GM23248 (cell line): Measurements from ENCODE around the gene NPAS3. TPM values are rescaled to one million over a fixed set of nuclear protein-coding genes. Genes with fewer than 3 reads are reported as not detected.

Source experiments
- DNase-seq: peaks from one replicate; pipeline ENCODE4 v3.0.0-alpha.2; 2015
- H2AFZ ChIP-seq: fragments of 200-600 bp; sonication (generic); 2 replicates; pipeline ENCODE4 v1.6.1; 2016; ENCODE audit warnings: antibody characterized with exemption
- H3F3A ChIP-seq: fragments of 200-600 bp; sonication (generic); 2 replicates; pipeline ENCODE4 v1.6.1; 2016; ENCODE audit warnings: mild to moderate bottlenecking, antibody characterized with exemption, mixed run types; ENCODE audit not compliant: insufficient read depth
- H3K27ac ChIP-seq: fragments of 200-600 bp; sonication (generic); 2 replicates; pipeline ENCODE4 v1.5.1; 2016; ENCODE audit warnings: mild to moderate bottlenecking
- H3K27me3 ChIP-seq: fragments of 200-600 bp; sonication (generic); replicated peaks from 2 replicates; pipeline ENCODE4 v1.6.1; 2016; ENCODE audit warnings: mild to moderate bottlenecking; ENCODE audit not compliant: insufficient read depth
- H3K36me3 ChIP-seq: fragments of 200-600 bp; sonication (generic); 2 replicates; pipeline ENCODE4 v1.6.1; 2016; ENCODE audit warnings: low read depth, mild to moderate bottlenecking
- H3K4me1 ChIP-seq: fragments of 200-600 bp; sonication (generic); 2 replicates; pipeline ENCODE4 v1.6.1; 2016; ENCODE audit warnings: mild to moderate bottlenecking; ENCODE audit not compliant: insufficient read depth
- H3K4me2 ChIP-seq: fragments of 200-600 bp; sonication (generic); one replicate; pipeline ENCODE4 v1.6.1; 2016; ENCODE audit warnings: mild to moderate bottlenecking; ENCODE audit not compliant: unreplicated experiment
- H3K4me3 ChIP-seq: fragments of 200-600 bp; sonication (generic); 2 replicates; pipeline ENCODE4 v1.5.1; 2016; ENCODE audit warnings: mild to moderate bottlenecking
- H3K79me2 ChIP-seq: fragments of 200-600 bp; sonication (generic); 2 replicates; pipeline ENCODE4 v1.6.1; 2016; ENCODE audit warnings: mild to moderate bottlenecking; ENCODE audit not compliant: insufficient read depth
- H3K9ac ChIP-seq: fragments of 200-600 bp; sonication (generic); 2 replicates; pipeline ENCODE4 v1.6.1; 2016; ENCODE audit warnings: mild to moderate bottlenecking
- H3K9me2 ChIP-seq: fragments of 200-600 bp; sonication (generic); 2 replicates; pipeline ENCODE4 v1.6.1; 2016; ENCODE audit warnings: mixed run types, mild to moderate bottlenecking, moderate library complexity; ENCODE audit not compliant: insufficient read depth
- H3K9me3 ChIP-seq: fragments of 200-600 bp; sonication (generic); one replicate; pipeline ENCODE4 v1.6.1; 2017; ENCODE audit warnings: low read depth
- H4K20me1 ChIP-seq: fragments of 200-600 bp; sonication (generic); 2 replicates; pipeline ENCODE4 v1.6.0; 2016; ENCODE audit not compliant: insufficient read depth
- EZH2 ChIP-seq: fragments of 200-600 bp; sonication (generic); IDR thresholded peaks from 2 replicates; pipeline ENCODE4 v1.6.1; 2018; ENCODE audit warnings: antibody characterized with exemption, mild to moderate bottlenecking; ENCODE audit not compliant: insufficient read depth, poor library complexity, severe bottlenecking
- EZH2phosphoT487 ChIP-seq: fragments of 200-600 bp; sonication (generic); IDR thresholded peaks from 2 replicates; pipeline ENCODE4 v1.6.1; 2018; ENCODE audit warnings: antibody characterized with exemption, moderate library complexity, mild to moderate bottlenecking, low read depth; ENCODE audit not compliant: insufficient read depth
- WGBS, 2 experiments: methylation state at CpG; one replicate each; pipeline ENCODE4 v1.1.6; 2015 to 2017; ENCODE audit warnings: low lambda C conversion rate in 2 of 2, low coverage in 1 of 2; ENCODE audit errors: missing lambda C conversion rate in 2 of 2; 5-methylcytosine and 5-hydroxymethylcytosine counted together
- in situ Hi-C: fragments of 300-500 bp; cut with MboI; formaldehyde crosslinking; loops from 2 replicates; pipeline ENCODE4 v1.15.0; 2020
- polyA plus RNA-seq: library from polyadenylated mRNA; unstranded; fragments of >200 nt; fragmentation: Nextera tagmentation; extraction: Ambion mirVana; gene quantifications from 2 replicates; pipeline ENCODE4 v1.2.1, GENCODE V29; 2016
- total RNA-seq: library from RNA; depleted of rRNA; stranded (reverse); fragments of >200 nt; shearing (Covaris generic); gene quantifications from 2 replicates; pipeline ENCODE4 v1.2.3, GENCODE V29; 2014

The NPAS3 gene
- total and polyA plus RNA-seq, 2 experiments from 2014 or later = 0.65 TPM; not detected in 1

DNA sequence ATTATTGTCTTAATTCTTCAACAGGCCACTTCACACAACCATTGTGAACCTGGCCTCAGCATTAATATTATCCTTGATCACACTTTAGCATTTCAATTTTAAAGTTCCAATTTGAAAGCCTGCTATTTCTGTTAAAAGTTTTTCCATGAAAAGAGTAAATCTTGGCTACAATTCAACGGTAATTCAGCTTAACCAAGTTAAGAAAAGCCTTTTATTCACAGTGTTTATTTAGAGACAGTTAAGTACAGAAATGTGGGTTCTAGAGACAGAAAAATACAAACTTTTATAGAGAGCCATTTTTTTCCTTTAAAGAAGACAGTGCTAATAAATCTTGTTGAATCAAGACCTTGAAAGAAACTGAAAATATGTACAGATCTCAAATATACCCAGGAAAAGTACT lies 103.9 kb downstream of the NPAS3 start:
- no peaks in the 10 kb centered on the region for H4K20me1 ChIP-seq
- H3K79me2 ChIP-seq = no peaks in the 10 kb centered on the region
- in situ Hi-C loops = no loop called here
- no peaks in the 10 kb centered on the region for H3K9me3 ChIP-seq
- TF ChIP-seq EZH2 = no peak
- TF ChIP-seq EZH2phosphoT487 = no peak
- H3K9me2 ChIP-seq = no peaks in the 10 kb centered on the region
- no peaks in the 10 kb centered on the region for H3K36me3 ChIP-seq
- DNase-seq = no peak
- WGBS, 2 experiments = 12 to 22% methylated on average over 1 of the region's 1 CpG
- H3K27ac ChIP-seq = no peak overlapping the region
- no peaks in the 10 kb centered on the region for H3F3A ChIP-seq
- no peak overlapping the region for H2AFZ ChIP-seq
- H3K4me2 ChIP-seq = no peak overlapping the region
- no peaks in the 10 kb centered on the region for H3K27me3 ChIP-seq
- no peak overlapping the region for H3K9ac ChIP-seq
- H3K4me1 ChIP-seq = no peaks in the 10 kb centered on the region
- H3K4me3 ChIP-seq = no peak overlapping the region

DNA sequence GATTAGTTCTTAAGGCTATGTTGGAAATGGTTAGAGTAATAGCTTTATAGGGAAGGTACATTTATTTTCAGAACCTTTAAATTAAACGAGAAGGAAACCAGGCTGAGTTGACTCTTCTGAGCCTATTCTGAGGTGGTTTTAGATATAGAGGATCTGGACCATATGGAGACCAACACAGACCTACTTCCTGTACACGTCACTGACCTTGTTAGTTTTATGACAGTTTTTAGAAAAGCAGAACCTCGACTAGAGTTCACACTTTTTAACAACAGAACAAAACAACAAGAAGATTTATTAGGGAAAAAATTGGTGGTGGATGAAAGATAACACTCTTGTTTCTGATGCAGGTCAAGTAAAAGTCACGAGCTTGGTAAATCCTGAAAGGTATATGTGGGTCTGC lies 107.1 kb downstream of the NPAS3 start:
- Histone ChIP-seq H3K27me3 (no peaks in the 10 kb centered on the region), H3K36me3 (no peaks in the 10 kb centered on the region), H3K4me2 (no peak overlapping the region), H3F3A (no peaks in the 10 kb centered on the region), H3K4me1 (no peaks in the 10 kb centered on the region), H3K9me3 (no peaks in the 10 kb centered on the region), H2AFZ (no peak overlapping the region), H4K20me1 (no peaks in the 10 kb centered on the region), H3K4me3 (no peak overlapping the region), H3K79me2 (no peaks in the 10 kb centered on the region), H3K27ac (no peak overlapping the region), H3K9me2 (no peaks in the 10 kb centered on the region), H3K9ac (no peak overlapping the region)
- TF ChIP-seq EZH2phosphoT487 (no peak), EZH2 (no peak)
- 36 to 37% methylated on average over 4 of the region's 4 CpGs for WGBS, 2 experiments
- no peak for DNase-seq
- in situ Hi-C loops = no loop called here

DNA sequence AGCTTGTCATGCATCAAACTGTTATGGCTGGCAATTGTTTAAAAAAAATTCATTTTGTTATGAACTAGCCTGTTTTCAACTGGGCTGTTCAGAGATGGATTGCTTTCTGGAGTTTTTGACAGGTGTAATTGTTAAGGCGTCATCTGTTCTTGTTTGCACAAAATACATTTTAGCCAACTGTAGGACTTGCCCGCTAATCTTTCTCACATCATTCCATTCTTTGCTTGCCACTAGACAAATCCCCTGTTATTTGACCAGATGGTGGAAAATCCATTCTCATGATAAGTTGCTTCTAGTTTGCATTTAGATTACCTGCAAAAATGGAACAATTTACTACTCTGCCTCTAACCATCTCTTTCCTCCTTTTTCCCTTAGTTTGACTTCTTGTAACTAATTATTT lies 114.3 kb downstream of the NPAS3 start:
- 88 to 93% methylated on average over 2 of the region's 2 CpGs for WGBS, 2 experiments
- TF ChIP-seq EZH2 (no peak), EZH2phosphoT487 (no peak)

DNA sequence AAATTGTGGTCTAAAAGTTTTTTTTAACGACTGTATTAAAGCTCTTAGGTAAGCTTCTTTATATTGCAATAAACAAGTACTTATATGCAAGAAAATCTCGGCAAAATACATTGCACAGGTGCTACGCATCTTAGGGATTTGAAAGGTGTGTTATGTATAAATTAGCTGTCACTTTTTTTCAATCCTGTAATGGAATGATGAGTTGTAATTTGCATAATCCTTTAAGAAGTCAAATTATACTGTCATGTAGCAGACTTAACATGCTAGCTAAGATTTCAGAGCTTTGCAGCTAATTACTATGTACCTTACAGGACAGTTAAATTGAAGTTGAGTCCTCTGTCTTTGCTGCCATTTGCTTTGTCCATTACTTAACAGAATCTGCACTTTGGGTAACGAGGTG lies 117.5 kb downstream of the NPAS3 start:
- no peak overlapping the region for H3K27ac ChIP-seq
- 70 to 80% methylated on average over 4 of the region's 4 CpGs for WGBS, 2 experiments
- H3F3A ChIP-seq = no peaks in the 10 kb centered on the region
- no peak overlapping the region for H2AFZ ChIP-seq
- H3K79me2 ChIP-seq = no peaks in the 10 kb centered on the region
- no peak overlapping the region for H3K4me2 ChIP-seq
- no peaks in the 10 kb centered on the region for H3K36me3 ChIP-seq
- no peaks in the 10 kb centered on the region for H3K9me3 ChIP-seq
- TF ChIP-seq EZH2 = no peak
- TF ChIP-seq EZH2phosphoT487 = no peak
- H3K27me3 ChIP-seq = peaks cover 14% of the 10 kb centered on the region; the same call in 1 of the 2 replicates
- no peaks in the 10 kb centered on the region for H3K9me2 ChIP-seq
- H4K20me1 ChIP-seq = no peaks in the 10 kb centered on the region
- no peak for DNase-seq
- no peak overlapping the region for H3K4me3 ChIP-seq
- in situ Hi-C loops = no loop called here
- H3K9ac ChIP-seq = no peak overlapping the region
- no peaks in the 10 kb centered on the region for H3K4me1 ChIP-seq

More for the DNA sequence above, 114.3 kb downstream of the NPAS3 start:
- no peak overlapping the region for H2AFZ ChIP-seq
- no peak overlapping the region for H3K4me2 ChIP-seq
- no peaks in the 10 kb centered on the region for H3F3A ChIP-seq
- H3K27ac ChIP-seq = no peak overlapping the region
- no peaks in the 10 kb centered on the region for H3K36me3 ChIP-seq
- H3K27me3 ChIP-seq = no peaks in the 10 kb centered on the region
- in situ Hi-C loops = no loop called here
- no peaks in the 10 kb centered on the region for H3K9me3 ChIP-seq
- no peaks in the 10 kb centered on the region for H4K20me1 ChIP-seq
- H3K79me2 ChIP-seq = no peaks in the 10 kb centered on the region
- no peak for DNase-seq
- no peak overlapping the region for H3K4me3 ChIP-seq
- no peaks in the 10 kb centered on the region for H3K4me1 ChIP-seq
- no peak overlapping the region for H3K9ac ChIP-seq
- no peaks in the 10 kb centered on the region for H3K9me2 ChIP-seq

DNA sequence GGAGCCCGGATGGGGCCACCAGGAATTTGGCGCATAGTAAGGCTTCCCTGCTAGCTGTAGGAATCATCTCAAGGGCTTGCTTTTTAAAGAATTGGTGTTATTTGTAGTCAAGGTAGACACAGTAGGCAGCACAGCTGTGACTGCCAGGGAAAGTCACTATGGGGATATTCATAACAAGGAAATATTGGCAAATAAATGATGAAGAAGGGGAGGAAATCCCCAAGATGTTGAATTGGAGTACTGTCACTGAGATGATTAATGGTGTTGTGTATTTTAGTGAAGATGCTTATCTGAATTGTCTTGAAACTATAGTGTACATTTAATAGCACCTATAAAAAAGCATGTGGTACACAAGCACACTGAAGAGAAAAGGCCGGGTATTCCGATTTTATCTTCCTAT lies 118.9 kb downstream of the NPAS3 start:
- no peaks in the 10 kb centered on the region for H3K4me1 ChIP-seq
- no peak overlapping the region for H3K4me2 ChIP-seq
- H3K9me2 ChIP-seq = no peaks in the 10 kb centered on the region
- H3K9ac ChIP-seq = no peak overlapping the region
- no peaks in the 10 kb centered on the region for H3F3A ChIP-seq
- H3K4me3 ChIP-seq = no peak overlapping the region
- H3K36me3 ChIP-seq = no peaks in the 10 kb centered on the region
- WGBS, 2 experiments = 83 to 90% methylated on average over 4 of the region's 4 CpGs
- H3K9me3 ChIP-seq = no peaks in the 10 kb centered on the region
- TF ChIP-seq EZH2phosphoT487 (no peak), EZH2 (no peak)
- no peak overlapping the region for H2AFZ ChIP-seq
- H4K20me1 ChIP-seq = no peaks in the 10 kb centered on the region
- no peak overlapping the region for H3K27ac ChIP-seq
- no peaks in the 10 kb centered on the region for H3K79me2 ChIP-seq
- in situ Hi-C loops = no loop called here
- peaks cover 14% of the 10 kb centered on the region; the same call in 1 of the 2 replicates for H3K27me3 ChIP-seq
- no peak for DNase-seq
